ENCODE measurements around the gene KRTAP20-2. TPM values are rescaled to one million over a fixed set of nuclear protein-coding genes. Genes with fewer than 3 reads are reported as not detected.

KRTAP20-2 gene
- total and polyA plus RNA-seq, 2 of the 8 experiments (the other 6 are each of a cell fraction or from before 2014, with no cell fraction given), result not detected

GRCh38 chr21:30628109-30628508 is 6.9 kb upstream of the KRTAP20-2 start (continued):
- TF ChIP-seq, protein P1, sequence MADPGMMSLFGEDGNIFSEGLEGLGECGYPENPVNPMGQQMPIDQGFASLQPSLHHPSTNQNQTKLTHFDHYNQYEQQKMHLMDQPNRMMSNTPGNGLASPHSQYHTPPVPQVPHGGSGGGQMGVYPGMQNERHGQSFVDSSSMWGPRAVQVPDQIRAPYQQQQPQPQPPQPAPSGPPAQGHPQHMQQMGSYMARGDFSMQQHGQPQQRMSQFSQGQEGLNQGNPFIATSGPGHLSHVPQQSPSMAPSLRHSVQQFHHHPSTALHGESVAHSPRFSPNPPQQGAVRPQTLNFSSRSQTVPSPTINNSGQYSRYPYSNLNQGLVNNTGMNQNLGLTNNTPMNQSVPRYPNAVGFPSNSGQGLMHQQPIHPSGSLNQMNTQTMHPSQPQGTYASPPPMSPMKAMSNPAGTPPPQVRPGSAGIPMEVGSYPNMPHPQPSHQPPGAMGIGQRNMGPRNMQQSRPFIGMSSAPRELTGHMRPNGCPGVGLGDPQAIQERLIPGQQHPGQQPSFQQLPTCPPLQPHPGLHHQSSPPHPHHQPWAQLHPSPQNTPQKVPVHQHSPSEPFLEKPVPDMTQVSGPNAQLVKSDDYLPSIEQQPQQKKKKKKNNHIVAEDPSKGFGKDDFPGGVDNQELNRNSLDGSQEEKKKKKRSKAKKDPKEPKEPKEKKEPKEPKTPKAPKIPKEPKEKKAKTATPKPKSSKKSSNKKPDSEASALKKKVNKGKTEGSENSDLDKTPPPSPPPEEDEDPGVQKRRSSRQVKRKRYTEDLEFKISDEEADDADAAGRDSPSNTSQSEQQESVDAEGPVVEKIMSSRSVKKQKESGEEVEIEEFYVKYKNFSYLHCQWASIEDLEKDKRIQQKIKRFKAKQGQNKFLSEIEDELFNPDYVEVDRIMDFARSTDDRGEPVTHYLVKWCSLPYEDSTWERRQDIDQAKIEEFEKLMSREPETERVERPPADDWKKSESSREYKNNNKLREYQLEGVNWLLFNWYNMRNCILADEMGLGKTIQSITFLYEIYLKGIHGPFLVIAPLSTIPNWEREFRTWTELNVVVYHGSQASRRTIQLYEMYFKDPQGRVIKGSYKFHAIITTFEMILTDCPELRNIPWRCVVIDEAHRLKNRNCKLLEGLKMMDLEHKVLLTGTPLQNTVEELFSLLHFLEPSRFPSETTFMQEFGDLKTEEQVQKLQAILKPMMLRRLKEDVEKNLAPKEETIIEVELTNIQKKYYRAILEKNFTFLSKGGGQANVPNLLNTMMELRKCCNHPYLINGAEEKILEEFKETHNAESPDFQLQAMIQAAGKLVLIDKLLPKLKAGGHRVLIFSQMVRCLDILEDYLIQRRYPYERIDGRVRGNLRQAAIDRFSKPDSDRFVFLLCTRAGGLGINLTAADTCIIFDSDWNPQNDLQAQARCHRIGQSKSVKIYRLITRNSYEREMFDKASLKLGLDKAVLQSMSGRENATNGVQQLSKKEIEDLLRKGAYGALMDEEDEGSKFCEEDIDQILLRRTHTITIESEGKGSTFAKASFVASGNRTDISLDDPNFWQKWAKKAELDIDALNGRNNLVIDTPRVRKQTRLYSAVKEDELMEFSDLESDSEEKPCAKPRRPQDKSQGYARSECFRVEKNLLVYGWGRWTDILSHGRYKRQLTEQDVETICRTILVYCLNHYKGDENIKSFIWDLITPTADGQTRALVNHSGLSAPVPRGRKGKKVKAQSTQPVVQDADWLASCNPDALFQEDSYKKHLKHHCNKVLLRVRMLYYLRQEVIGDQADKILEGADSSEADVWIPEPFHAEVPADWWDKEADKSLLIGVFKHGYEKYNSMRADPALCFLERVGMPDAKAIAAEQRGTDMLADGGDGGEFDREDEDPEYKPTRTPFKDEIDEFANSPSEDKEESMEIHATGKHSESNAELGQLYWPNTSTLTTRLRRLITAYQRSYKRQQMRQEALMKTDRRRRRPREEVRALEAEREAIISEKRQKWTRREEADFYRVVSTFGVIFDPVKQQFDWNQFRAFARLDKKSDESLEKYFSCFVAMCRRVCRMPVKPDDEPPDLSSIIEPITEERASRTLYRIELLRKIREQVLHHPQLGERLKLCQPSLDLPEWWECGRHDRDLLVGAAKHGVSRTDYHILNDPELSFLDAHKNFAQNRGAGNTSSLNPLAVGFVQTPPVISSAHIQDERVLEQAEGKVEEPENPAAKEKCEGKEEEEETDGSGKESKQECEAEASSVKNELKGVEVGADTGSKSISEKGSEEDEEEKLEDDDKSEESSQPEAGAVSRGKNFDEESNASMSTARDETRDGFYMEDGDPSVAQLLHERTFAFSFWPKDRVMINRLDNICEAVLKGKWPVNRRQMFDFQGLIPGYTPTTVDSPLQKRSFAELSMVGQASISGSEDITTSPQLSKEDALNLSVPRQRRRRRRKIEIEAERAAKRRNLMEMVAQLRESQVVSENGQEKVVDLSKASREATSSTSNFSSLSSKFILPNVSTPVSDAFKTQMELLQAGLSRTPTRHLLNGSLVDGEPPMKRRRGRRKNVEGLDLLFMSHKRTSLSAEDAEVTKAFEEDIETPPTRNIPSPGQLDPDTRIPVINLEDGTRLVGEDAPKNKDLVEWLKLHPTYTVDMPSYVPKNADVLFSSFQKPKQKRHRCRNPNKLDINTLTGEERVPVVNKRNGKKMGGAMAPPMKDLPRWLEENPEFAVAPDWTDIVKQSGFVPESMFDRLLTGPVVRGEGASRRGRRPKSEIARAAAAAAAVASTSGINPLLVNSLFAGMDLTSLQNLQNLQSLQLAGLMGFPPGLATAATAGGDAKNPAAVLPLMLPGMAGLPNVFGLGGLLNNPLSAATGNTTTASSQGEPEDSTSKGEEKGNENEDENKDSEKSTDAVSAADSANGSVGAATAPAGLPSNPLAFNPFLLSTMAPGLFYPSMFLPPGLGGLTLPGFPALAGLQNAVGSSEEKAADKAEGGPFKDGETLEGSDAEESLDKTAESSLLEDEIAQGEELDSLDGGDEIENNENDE (IDR thresholded peaks at IDR 0.05; ENCODE audit: insufficient replicate concordance, low read length), result no peak
- no peak for TF ChIP-seq SIN3A (conservative IDR thresholded peaks at IDR 0.05 in 1 of 2, IDR thresholded peaks at IDR 0.05 in 1 of 2; ENCODE audit: low read depth in 1 of 2, low read length in 2 of 2)
